Esophagus muscularis mucosa (tissue), 3 donors: ENCODE results near the gene CCDC14.

ENCODE experiments used
- POLR2A ChIP-seq: fragments of 450-650 bp; IDR thresholded peaks from one replicate; pipeline ENCODE4 v1.6.1; 2017; ENCODE audit warnings: antibody characterized with exemption, moderate library complexity, mild to moderate bottlenecking, low read depth
- POLR2AphosphoS5 ChIP-seq, 2 donors: sonication (generic); formaldehyde crosslinking; IDR thresholded peaks; one replicate each; pipeline ENCODE4 v1.6.1; 2017; ENCODE audit warnings: antibody characterized with exemption in 2 of 2
- TF ChIP-seq, protein P1 (sequence below), 3 experiments: fragments of 200-600 bp in 2 of 3; fragments of 450-650 bp in 1 of 3; sonication (generic) in 2 of 3; IDR thresholded peaks; one replicate each; pipeline ENCODE4 v1.5.1; 2017 to 2019; ENCODE audit warnings: antibody characterized with exemption in 3 of 3, mild to moderate bottlenecking in 2 of 3, moderate library complexity in 1 of 3

DNA sequence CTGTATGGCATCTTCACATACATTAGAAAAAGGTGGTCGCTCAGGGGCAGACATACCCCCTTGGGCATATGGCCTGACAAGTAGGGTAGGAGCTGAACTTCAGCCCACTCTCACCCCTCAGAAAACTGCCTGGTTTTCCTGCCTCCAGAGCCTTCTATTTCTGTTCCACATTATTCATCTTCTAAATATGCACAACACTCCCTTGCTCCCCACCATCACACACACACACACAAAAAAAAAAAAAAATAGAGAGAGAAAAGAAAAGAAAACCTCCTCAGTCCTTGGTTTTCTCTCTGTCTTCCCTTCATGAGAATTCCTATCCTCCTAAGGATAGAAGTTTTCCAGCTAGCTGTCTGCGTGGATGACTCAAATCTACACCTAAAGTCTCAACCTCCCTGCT, 36.5 kb upstream of the CCDC14 start:
- TF ChIP-seq, protein P1, sequence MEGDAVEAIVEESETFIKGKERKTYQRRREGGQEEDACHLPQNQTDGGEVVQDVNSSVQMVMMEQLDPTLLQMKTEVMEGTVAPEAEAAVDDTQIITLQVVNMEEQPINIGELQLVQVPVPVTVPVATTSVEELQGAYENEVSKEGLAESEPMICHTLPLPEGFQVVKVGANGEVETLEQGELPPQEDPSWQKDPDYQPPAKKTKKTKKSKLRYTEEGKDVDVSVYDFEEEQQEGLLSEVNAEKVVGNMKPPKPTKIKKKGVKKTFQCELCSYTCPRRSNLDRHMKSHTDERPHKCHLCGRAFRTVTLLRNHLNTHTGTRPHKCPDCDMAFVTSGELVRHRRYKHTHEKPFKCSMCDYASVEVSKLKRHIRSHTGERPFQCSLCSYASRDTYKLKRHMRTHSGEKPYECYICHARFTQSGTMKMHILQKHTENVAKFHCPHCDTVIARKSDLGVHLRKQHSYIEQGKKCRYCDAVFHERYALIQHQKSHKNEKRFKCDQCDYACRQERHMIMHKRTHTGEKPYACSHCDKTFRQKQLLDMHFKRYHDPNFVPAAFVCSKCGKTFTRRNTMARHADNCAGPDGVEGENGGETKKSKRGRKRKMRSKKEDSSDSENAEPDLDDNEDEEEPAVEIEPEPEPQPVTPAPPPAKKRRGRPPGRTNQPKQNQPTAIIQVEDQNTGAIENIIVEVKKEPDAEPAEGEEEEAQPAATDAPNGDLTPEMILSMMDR (IDR thresholded peaks at IDR 0.05): no peak
- TF ChIP-seq POLR2A: no peak
- no peak for TF ChIP-seq POLR2AphosphoS5 (IDR thresholded peaks at IDR 0.05)
